B cell (primary cell): ENCODE results near the gene DPEP2NB. TPM values are rescaled to one million over a fixed set of nuclear protein-coding genes. Genes with fewer than 3 reads are reported as not detected.

ENCODE experiments used
- ATAC-seq: fragments of 200-7000 bp; cut with Tn5 transposase; one replicate; pipeline ENCODE4 v1.10.0; 2021; ENCODE audit warnings: low read depth, mild to moderate bottlenecking, moderate number of reproducible peaks, moderate library complexity
- CTCF ChIA-PET: fragments of 350-600 bp; sonication (Branson Sonifier 250); formaldehyde crosslinking; loops from one replicate; lab custom pipeline; 2021; ENCODE audit warnings: antibody characterized with exemption, inconsistent platforms; lab: Charles Lee
- POLR2A ChIA-PET: fragments of 350-600 bp; sonication (Branson Sonifier 250); formaldehyde crosslinking; loops from one replicate; lab custom pipeline; 2021; ENCODE audit warnings: antibody characterized with exemption; lab: Charles Lee
- DNase-seq: peaks from one replicate; pipeline ENCODE4 v3.0.0; 2013
- H2AFZ ChIP-seq: 2 replicates; pipeline ENCODE4 v1.6.1; 2012; ENCODE audit warnings: mild to moderate bottlenecking, low read depth, low read length; ENCODE audit not compliant: insufficient read depth, poor library complexity, severe bottlenecking
- H3K27ac ChIP-seq, 2 donors: 1 replicate in 1 of 2; 2 replicates in 1 of 2; pipeline ENCODE4 v1.5.1; 2012 to 2013; ENCODE audit warnings: low read length in 2 of 2, mild to moderate bottlenecking in 2 of 2, moderate library complexity in 1 of 2
- H3K27me3 ChIP-seq, 4 experiments: fragments of 200-600 bp in 1 of 4; sonication (generic) in 1 of 4; replicated peaks in 1 of 4; 1 replicate in 2 of 4; 2 replicates in 2 of 4; pipeline versions ENCODE4 v1.6.1 to v1.7.0; 2013 to 2016; ENCODE audit warnings: low read length in 3 of 4, mild to moderate bottlenecking in 2 of 4, mixed read lengths in 1 of 4, moderate library complexity in 1 of 4; ENCODE audit not compliant: insufficient read depth in 4 of 4, control insufficient read depth in 3 of 4; ENCODE audit errors: control extremely low read depth in 1 of 4
- H3K36me3 ChIP-seq, 2 experiments: replicated peaks in 1 of 2; 1 replicate in 1 of 2; 2 replicates in 1 of 2; pipeline versions ENCODE4 v1.6.1 to v1.7.1; 2013; ENCODE audit warnings: low read length in 1 of 2; ENCODE audit not compliant: insufficient read depth in 2 of 2, control insufficient read depth in 1 of 2; ENCODE audit errors: control extremely low read depth in 1 of 2, extremely low read depth in 1 of 2
- H3K4me1 ChIP-seq, 2 donors: fragments of 200-600 bp in 1 of 2; sonication (generic) in 1 of 2; 1 replicate in 1 of 2; 2 replicates in 1 of 2; pipeline versions ENCODE4 v1.5.1 to v1.6.1; 2013 to 2017; ENCODE audit warnings: low read length in 2 of 2; ENCODE audit not compliant: control insufficient read depth in 2 of 2, insufficient read depth in 2 of 2
- H3K4me2 ChIP-seq: replicated peaks from 2 replicates; pipeline ENCODE3; 2012; ENCODE audit warnings: mild to moderate bottlenecking, low read depth, low read length; ENCODE audit not compliant: poor library complexity, severe bottlenecking
- H3K4me3 ChIP-seq, 5 experiments: fragments of 200-600 bp in 1 of 5; sonication (generic) in 1 of 5; 1 replicate in 3 of 5; 2 replicates in 2 of 5; pipeline versions ENCODE4 v1.5.1 to v1.7.0; 2011 to 2016; ENCODE audit warnings: low read length in 4 of 5, mild to moderate bottlenecking in 4 of 5, low read depth in 2 of 5, control low read depth in 1 of 5, moderate library complexity in 1 of 5; ENCODE audit not compliant: insufficient read depth in 1 of 5; ENCODE audit errors: control extremely low read depth in 1 of 5, extremely low read depth in 1 of 5
- H3K79me2 ChIP-seq: fragments of 200-600 bp; sonication (generic); one replicate; pipeline ENCODE4 v1.6.0; 2016; ENCODE audit warnings: low read length; ENCODE audit not compliant: control insufficient read depth, insufficient read depth
- H3K9ac ChIP-seq: fragments of 200-600 bp; sonication (generic); 2 replicates; pipeline ENCODE4 v1.6.1; 2017; ENCODE audit warnings: mild to moderate bottlenecking, low read length, moderate library complexity
- H3K9me3 ChIP-seq, 3 donors: one replicate each; pipeline versions ENCODE4 v1.6.1 to v1.7.1; 2013; ENCODE audit warnings: low read length in 2 of 3; ENCODE audit not compliant: control insufficient read depth in 2 of 3, insufficient read depth in 1 of 3; ENCODE audit errors: control extremely low read depth in 1 of 3
- H4K20me1 ChIP-seq: 2 replicates; pipeline ENCODE4 v1.6.0; 2012; ENCODE audit warnings: mild to moderate bottlenecking, low read length; ENCODE audit not compliant: insufficient read depth, control insufficient read depth, poor library complexity, severe bottlenecking
- H3K27ac Mint-ChIP-seq: one replicate; pipeline ENCODE4 v1.8.0; 2021; ENCODE audit warnings: mixed read lengths
- H3K27me3 Mint-ChIP-seq: one replicate; pipeline ENCODE4 v1.8.0; 2021; ENCODE audit warnings: mixed read lengths
- H3K4me1 Mint-ChIP-seq: one replicate; pipeline ENCODE4 v1.8.0; 2021; ENCODE audit warnings: mixed read lengths
- H3K4me3 Mint-ChIP-seq: one replicate; pipeline ENCODE4 v1.8.0; 2021; ENCODE audit warnings: mixed read lengths
- H3K9me3 Mint-ChIP-seq: one replicate; pipeline ENCODE4 v1.8.0; 2022; ENCODE audit warnings: mixed read lengths; ENCODE audit not compliant: insufficient read depth
- CTCF ChIP-seq: fragments of 200-600 bp; IDR thresholded peaks from one replicate; pipeline ENCODE4 v1.8.0; 2022; ENCODE audit warnings: antibody characterized with exemption, mild to moderate bottlenecking
- EZH2 ChIP-seq: IDR thresholded peaks from 2 replicates; pipeline ENCODE4 v1.6.1; 2012; ENCODE audit warnings: borderline replicate concordance, low read depth, mild to moderate bottlenecking, moderate library complexity, low read length; ENCODE audit not compliant: insufficient read depth, poor library complexity, severe bottlenecking
- WGBS: methylation state at CpG from one replicate; pipeline ENCODE4 v1.1.5; 2013; ENCODE audit warnings: missing lambda C conversion rate; ENCODE audit not compliant: insufficient coverage; 5-methylcytosine and 5-hydroxymethylcytosine counted together
- intact Hi-C: fragments of 100-400 bp; cut with micrococcal nuclease; formaldehyde crosslinking; loops from one replicate; pipeline ENCODE4 v1.10.0; 2022
- polyA plus RNA-seq: library from polyadenylated mRNA; depleted of rRNA; stranded (reverse); fragments of >200 nt; gene quantifications from 2 replicates; pipeline ENCODE4 v1.2.3, GENCODE V29; 2012
- total RNA-seq, 2 donors: library from RNA; stranded (reverse); fragments of 120-200 nt in 1 of 2; gene quantifications; 1 replicate in 1 of 2; 2 replicates in 1 of 2; pipeline versions ENCODE4 v1.2.3 to v1.2.4, GENCODE V29; 2013 to 2022

The DPEP2NB gene
- total and polyA plus RNA-seq, 2 donors (not counting 1 experiment from before 2014, with no cell fraction given), result not detected

GRCh38 chr16:67989322-67990017, 26.2 kb downstream of the DPEP2NB start:
- no peak overlapping the region for H2AFZ ChIP-seq
- H3K9me3 ChIP-seq, result no peaks in the 10 kb centered on the region
- WGBS, result 79% methylated on average over 5 of the region's 8 CpGs
- no peak overlapping the region for H3K4me2 ChIP-seq
- H3K36me3 ChIP-seq, result peaks cover 0 to 16% of the 10 kb centered on the region in 2 experiments
- DNase-seq (no peak), ATAC-seq (no peak)
- no peak for TF ChIP-seq EZH2
- no peak for TF ChIP-seq CTCF
- H3K4me1 ChIP-seq, result peaks cover 26 to 38% of the 10 kb centered on the region in 2 donors
- Mint-ChIP-seq H3K9me3 (no peaks in the 10 kb centered on the region), H3K27me3 (no peaks in the 10 kb centered on the region), H3K4me1 (peaks cover 55% of the 10 kb centered on the region), H3K27ac (peak overlapping the region; percentile 74), H3K4me3 (no peak overlapping the region)
- POLR2A ChIA-PET, result interaction anchor here (0.5 to 1.9 kb wide), 2 partner anchors 9 to 52 kb away, joined by 5 read pairs; partner anchors contain the start of gene DPEP2
- H3K79me2 ChIP-seq, result peaks cover 31% of the 10 kb centered on the region
- intact Hi-C loops, result loop anchor here (5.0 kb wide), 2 partner anchors 97 to 472 kb away; partner anchors contain the start of gene PSKH1
- no peak overlapping the region for H3K9ac ChIP-seq
- peaks cover 10% of the 10 kb centered on the region for H4K20me1 ChIP-seq
- no peaks in the 10 kb centered on the region for H3K27me3 ChIP-seq
- H3K27ac ChIP-seq, result peak overlapping the region in 1 of 2 donors; percentile 43
- CTCF ChIA-PET, result interaction anchor here (1.1 to 28.7 kb wide), 3 partner anchors 10 to 104 kb away, joined by 3 to 320 read pairs (median 4); partner anchors contain the start of gene DPEP2
- no peak overlapping the region for H3K4me3 ChIP-seq

- H3K36me3 ChIP-seq, result peaks cover 0 to 16% of the 10 kb centered on the region in 2 experiments
- ATAC-seq (no peak), DNase-seq (no peak)
- Mint-ChIP-seq H3K4me1 (peaks cover 59% of the 10 kb centered on the region), H3K9me3 (no peaks in the 10 kb centered on the region), H3K27ac (peak overlapping the region; percentile 51), H3K27me3 (no peaks in the 10 kb centered on the region), H3K4me3 (no peak overlapping the region)
- H3K4me1 ChIP-seq, result peaks cover 29 to 39% of the 10 kb centered on the region in 2 donors
- H3K27me3 ChIP-seq, result no peaks in the 10 kb centered on the region
- no peak overlapping the region for H3K4me2 ChIP-seq
- ChIA-PET POLR2A (interaction anchor here (0.5 to 1.9 kb wide), 3 partner anchors 10 to 53 kb away, joined by 3 to 5 read pairs (median 5); partner anchors contain the start of gene DPEP2), CTCF (interaction anchor here (1.1 to 28.7 kb wide), 3 partner anchors 11 to 103 kb away, joined by 3 to 320 read pairs (median 4); partner anchors contain the start of gene DPEP2)
- no peaks in the 10 kb centered on the region for H3K9me3 ChIP-seq
- 93% methylated on average over 3 of the region's 3 CpGs for WGBS
- H3K9ac ChIP-seq, result no peak overlapping the region
- H2AFZ ChIP-seq, result no peak overlapping the region
- no peak for TF ChIP-seq EZH2
- no peak for TF ChIP-seq CTCF
- peak overlapping the region in 1 of 2 donors; percentile 43 for H3K27ac ChIP-seq
- H3K4me3 ChIP-seq, result no peak overlapping the region
- intact Hi-C loops, result no loop called here
- H4K20me1 ChIP-seq, result peaks cover 10% of the 10 kb centered on the region
- H3K79me2 ChIP-seq, result peaks cover 32% of the 10 kb centered on the region
Measured at GRCh38 chr16:67988675-67989074, 27.0 kb downstream of the DPEP2NB start.
